Astrocyte (in vitro differentiated cells and primary cell): ENCODE results near the gene MACO1. TPM values are rescaled to one million over a fixed set of nuclear protein-coding genes. Genes with fewer than 3 reads are reported as not detected.
A peak's percentile ranks its signal among the peaks of the same experiment; 100 is the strongest.

ENCODE experiments used
- DNase-seq: peaks from one replicate; pipeline ENCODE4 v3.0.0-alpha.2; 2010; ENCODE audit warnings: low read depth
- FAIRE-seq: peaks from 2 replicates; lab custom pipeline; 2011; peaks lifted over from hg19 to GRCh38; lab: Jason Lieb, UNC
- H2AFZ ChIP-seq: 2 replicates; pipeline ENCODE4 v1.6.0; 2012; ENCODE audit warnings: low read depth, low read length, inconsistent platforms
- H3K27ac ChIP-seq: 2 replicates; pipeline ENCODE4 v1.5.1; 2011; ENCODE audit warnings: low read depth, low read length, inconsistent platforms
- H3K27me3 ChIP-seq: 2 replicates; pipeline ENCODE4 v1.6.0; 2011; ENCODE audit warnings: low read length, inconsistent platforms; ENCODE audit not compliant: insufficient read depth
- H3K36me3 ChIP-seq: 2 replicates; pipeline ENCODE4 v1.5.1; 2011; ENCODE audit warnings: low read length, inconsistent platforms; ENCODE audit not compliant: insufficient read depth
- H3K4me1 ChIP-seq: 2 replicates; pipeline ENCODE4 v1.5.1; 2011; ENCODE audit warnings: low read length, inconsistent platforms; ENCODE audit not compliant: insufficient read depth
- H3K4me2 ChIP-seq: 2 replicates; pipeline ENCODE4 v1.6.0; 2012; ENCODE audit warnings: low read length, inconsistent platforms
- H3K4me3 ChIP-seq: 2 replicates; pipeline ENCODE4 v1.5.1; 2011; ENCODE audit warnings: low read depth, mild to moderate bottlenecking, low read length, inconsistent platforms; ENCODE audit not compliant: insufficient read depth
- H3K79me2 ChIP-seq: 2 replicates; pipeline ENCODE4 v1.6.0; 2012; ENCODE audit warnings: mild to moderate bottlenecking, low read length, inconsistent platforms; ENCODE audit not compliant: insufficient read depth
- H3K9ac ChIP-seq: 2 replicates; pipeline ENCODE4 v1.6.0; 2012; ENCODE audit warnings: mild to moderate bottlenecking, low read length, inconsistent platforms
- H3K9me3 ChIP-seq: 2 replicates; pipeline ENCODE4 v1.5.1; 2012; ENCODE audit warnings: low read depth, mild to moderate bottlenecking, low read length, inconsistent platforms; ENCODE audit not compliant: insufficient read depth
- H4K20me1 ChIP-seq: 2 replicates; pipeline ENCODE4 v1.6.0; 2012; ENCODE audit warnings: low read length, inconsistent platforms; ENCODE audit not compliant: insufficient read depth
- H3K27ac Mint-ChIP-seq: one replicate; pipeline ENCODE4 v1.8.0; 2021; ENCODE audit warnings: mild to moderate bottlenecking, mixed read lengths; ENCODE audit not compliant: unreplicated experiment
- H3K27me3 Mint-ChIP-seq: one replicate; pipeline ENCODE4 v1.8.0; 2021; ENCODE audit warnings: low read depth, mixed read lengths; ENCODE audit not compliant: unreplicated experiment
- H3K36me3 Mint-ChIP-seq: one replicate; pipeline ENCODE4 v1.8.0; 2021; ENCODE audit warnings: low read depth, mixed read lengths; ENCODE audit not compliant: unreplicated experiment
- H3K4me1 Mint-ChIP-seq: one replicate; pipeline ENCODE4 v1.8.0; 2021; ENCODE audit warnings: low read depth, mixed read lengths; ENCODE audit not compliant: unreplicated experiment
- H3K4me3 Mint-ChIP-seq: one replicate; pipeline ENCODE4 v1.8.0; 2021; ENCODE audit warnings: mild to moderate bottlenecking, moderate library complexity, mixed read lengths; ENCODE audit not compliant: unreplicated experiment
- H3K9me3 Mint-ChIP-seq: one replicate; pipeline ENCODE4 v1.8.0; 2021; ENCODE audit warnings: mild to moderate bottlenecking, mixed read lengths; ENCODE audit not compliant: unreplicated experiment
- CTCF ChIP-seq: IDR thresholded peaks from 2 replicates; pipeline ENCODE4 v1.5.1; 2011; ENCODE audit warnings: low read depth, mild to moderate bottlenecking, inconsistent platforms, low read length, moderate library complexity; ENCODE audit not compliant: insufficient read depth
- EZH2 ChIP-seq: IDR thresholded peaks from 2 replicates; pipeline ENCODE4 v1.6.1; 2012; ENCODE audit warnings: mild to moderate bottlenecking, low read length, inconsistent platforms; ENCODE audit not compliant: insufficient read depth
- total RNA-seq: library from RNA; stranded (reverse); gene quantifications from 2 replicates; pipeline ENCODE4 v1.2.1, GENCODE V29; 2021

MACO1 gene
- total RNA-seq, 1 donor from 2014 or later = 31.8 TPM

GRCh38 chr1:25541425-25541824 lies 110.7 kb downstream of the MACO1 start:
- no peak for TF ChIP-seq CTCF
- TF ChIP-seq EZH2 = no peak
- H3K79me2 ChIP-seq = peaks cover 7% of the 10 kb centered on the region
- FAIRE-seq (no peak), DNase-seq (no peak)
- no peak overlapping the region for H3K4me2 ChIP-seq
- Mint-ChIP-seq H3K27ac (no peak overlapping the region), H3K27me3 (peaks cover 27% of the 10 kb centered on the region), H3K36me3 (no peaks in the 10 kb centered on the region), H3K9me3 (no peaks in the 10 kb centered on the region), H3K4me1 (no peaks in the 10 kb centered on the region), H3K4me3 (no peak overlapping the region)
- H3K36me3 ChIP-seq = no peaks in the 10 kb centered on the region
- peaks cover 10% of the 10 kb centered on the region for H3K4me1 ChIP-seq
- peaks cover 21% of the 10 kb centered on the region for H4K20me1 ChIP-seq
- no peaks in the 10 kb centered on the region for H3K9me3 ChIP-seq
- peaks cover 11% of the 10 kb centered on the region for H3K27me3 ChIP-seq
- H2AFZ ChIP-seq = no peak overlapping the region
- no peak overlapping the region for H3K4me3 ChIP-seq
- H3K27ac ChIP-seq = no peak overlapping the region
- no peak overlapping the region for H3K9ac ChIP-seq

- H3K4me2 ChIP-seq = no peak overlapping the region
Observed at GRCh38 chr1:25541889-25542658, 111.4 kb downstream of the MACO1 start.

More at GRCh38 chr1:25541889-25542658, 111.4 kb downstream of the MACO1 start:
- Mint-ChIP-seq H3K9me3 (no peaks in the 10 kb centered on the region), H3K27me3 (peaks cover 24% of the 10 kb centered on the region), H3K36me3 (no peaks in the 10 kb centered on the region), H3K4me3 (peak overlapping the region; percentile 76), H3K27ac (no peak overlapping the region), H3K4me1 (no peaks in the 10 kb centered on the region)
- H3K4me3 ChIP-seq = no peak overlapping the region
- no peak overlapping the region for H3K27ac ChIP-seq
- H3K36me3 ChIP-seq = no peaks in the 10 kb centered on the region
- FAIRE-seq = no peak
- H3K27me3 ChIP-seq = peaks cover 7% of the 10 kb centered on the region
- H4K20me1 ChIP-seq = peaks cover 22% of the 10 kb centered on the region
- no peak for DNase-seq
- no peaks in the 10 kb centered on the region for H3K9me3 ChIP-seq
- H2AFZ ChIP-seq = no peak overlapping the region
- H3K4me1 ChIP-seq = peaks cover 10% of the 10 kb centered on the region
- TF ChIP-seq EZH2 (no peak), CTCF (no peak)
- H3K79me2 ChIP-seq = peaks cover 7% of the 10 kb centered on the region
- H3K9ac ChIP-seq = no peak overlapping the region
